Measurements from ENCODE around the gene TUSC2.
A peak's percentile ranks its signal among the peaks of the same experiment; 100 is the strongest.

TUSC2 gene

DNA sequence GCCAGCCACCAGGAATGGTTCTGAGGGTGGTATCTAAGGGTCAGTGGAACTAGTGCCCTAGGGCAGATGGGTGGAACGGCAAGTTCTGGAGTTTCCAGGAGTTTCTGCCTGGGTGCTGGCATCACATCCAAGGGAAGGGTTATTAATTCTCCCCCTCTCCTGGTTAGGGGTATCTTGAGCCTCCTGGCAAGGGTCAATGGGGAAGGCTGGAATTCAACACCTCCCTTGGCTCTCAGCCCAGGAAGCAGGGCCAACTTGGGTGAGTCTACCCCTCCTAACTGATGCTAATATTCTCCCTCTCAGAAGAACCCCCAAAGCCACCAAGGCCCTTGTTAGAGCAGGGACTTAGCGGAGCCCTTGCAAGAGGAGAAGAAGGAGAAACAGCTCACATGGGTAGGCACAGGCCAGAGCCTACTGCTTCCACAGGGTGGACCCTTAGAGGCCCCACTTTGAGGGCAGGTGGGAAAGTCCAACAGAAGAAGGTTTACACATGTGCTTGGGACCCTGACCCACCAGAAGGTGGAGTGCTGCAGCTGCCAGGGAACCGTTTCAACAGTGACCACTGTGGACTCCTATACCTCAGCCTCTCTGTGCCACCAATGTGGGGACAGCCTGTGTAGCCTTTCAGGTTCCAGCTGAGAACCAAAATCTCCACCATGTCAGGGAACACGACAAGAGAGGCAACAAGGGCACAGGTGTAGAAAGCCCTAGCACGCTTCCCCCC is 28.0 kb upstream of the TUSC2 start:
- H3K36me3 ChIP-seq (ENCODE audit: control insufficient read depth in 2 of 2, insufficient read depth in 1 of 2, low read length in 2 of 2), result peaks cover 0 to 61% of the 10 kb centered on the region in 2 experiments; a peak in 1 of 3 replicates
- H3K27ac ChIP-seq (ENCODE audit: extremely low read depth, low read depth, low read length), result no peak overlapping the region
- CTCF ChIA-PET, result no interaction called here
- no peaks in the 10 kb centered on the region for H3K4me1 ChIP-seq (ENCODE audit: control insufficient read depth, insufficient read depth, low read length)
- no peaks in the 10 kb centered on the region for H3K9me3 ChIP-seq (ENCODE audit: control insufficient read depth, insufficient read depth, low read depth, low read length)
- POLR2A ChIA-PET, result interaction anchor here (1.2 to 1.9 kb wide), 2 partner anchors 10 to 19 kb away, joined by 3 to 12 read pairs; partner anchors contain the start of gene ZMYND10
- peak overlapping the region; percentile 82 for H3K4me3 ChIP-seq (ENCODE audit: low read depth, low read length)
- TF ChIP-seq, protein P1, sequence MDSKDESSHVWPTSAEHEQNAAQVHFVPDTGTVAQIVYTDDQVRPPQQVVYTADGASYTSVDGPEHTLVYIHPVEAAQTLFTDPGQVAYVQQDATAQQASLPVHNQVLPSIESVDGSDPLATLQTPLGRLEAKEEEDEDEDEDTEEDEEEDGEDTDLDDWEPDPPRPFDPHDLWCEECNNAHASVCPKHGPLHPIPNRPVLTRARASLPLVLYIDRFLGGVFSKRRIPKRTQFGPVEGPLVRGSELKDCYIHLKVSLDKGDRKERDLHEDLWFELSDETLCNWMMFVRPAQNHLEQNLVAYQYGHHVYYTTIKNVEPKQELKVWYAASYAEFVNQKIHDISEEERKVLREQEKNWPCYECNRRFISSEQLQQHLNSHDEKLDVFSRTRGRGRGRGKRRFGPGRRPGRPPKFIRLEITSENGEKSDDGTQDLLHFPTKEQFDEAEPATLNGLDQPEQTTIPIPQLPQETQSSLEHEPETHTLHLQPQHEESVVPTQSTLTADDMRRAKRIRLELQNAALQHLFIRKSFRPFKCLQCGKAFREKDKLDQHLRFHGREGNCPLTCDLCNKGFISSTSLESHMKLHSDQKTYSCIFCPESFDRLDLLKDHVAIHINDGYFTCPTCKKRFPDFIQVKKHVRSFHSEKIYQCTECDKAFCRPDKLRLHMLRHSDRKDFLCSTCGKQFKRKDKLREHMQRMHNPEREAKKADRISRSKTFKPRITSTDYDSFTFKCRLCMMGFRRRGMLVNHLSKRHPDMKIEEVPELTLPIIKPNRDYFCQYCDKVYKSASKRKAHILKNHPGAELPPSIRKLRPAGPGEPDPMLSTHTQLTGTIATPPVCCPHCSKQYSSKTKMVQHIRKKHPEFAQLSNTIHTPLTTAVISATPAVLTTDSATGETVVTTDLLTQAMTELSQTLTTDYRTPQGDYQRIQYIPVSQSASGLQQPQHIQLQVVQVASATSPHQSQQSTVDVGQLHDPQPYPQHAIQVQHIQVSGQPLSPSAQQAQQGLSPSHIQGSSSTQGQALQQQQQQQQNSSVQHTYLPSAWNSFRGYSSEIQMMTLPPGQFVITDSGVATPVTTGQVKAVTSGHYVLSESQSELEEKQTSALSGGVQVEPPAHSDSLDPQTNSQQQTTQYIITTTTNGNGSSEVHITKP (tag by site-specific recombination; IDR thresholded peaks at IDR 0.05), result peak; percentile 78; the same call in 1 of the 2 replicates
- TF ChIP-seq ZBTB48 (tag by site-specific recombination; IDR thresholded peaks at IDR 0.05), result peak; percentile 46; the same call in 1 of the 2 replicates
- TF ChIP-seq ZNF654 (tag by site-specific recombination; IDR thresholded peaks at IDR 0.05; ENCODE audit: low read depth), result no peak
- TF ChIP-seq GLIS1 (tag by site-specific recombination; IDR thresholded peaks at IDR 0.05), result peak; percentile 60
- TF ChIP-seq CTCF (tag by site-specific recombination; IDR thresholded peaks at IDR 0.05), result peak; percentile 33; the same call in 1 of the 2 replicates

- CTCF ChIA-PET, result interaction anchor here (0.6 kb wide), 1 partner anchor 799 kb away, joined by 3 read pairs; no protein-coding TSS in a partner anchor
- POLR2A ChIA-PET, result interaction anchor here (3.1 kb wide), 1 partner anchor 18 kb away, joined by 23 read pairs; no protein-coding TSS in a partner anchor
- Histone ChIP-seq H3K4me1 (ENCODE audit: control insufficient read depth, insufficient read depth, low read length) (no peaks in the 10 kb centered on the region), H3K9me3 (ENCODE audit: control insufficient read depth, insufficient read depth, low read depth, low read length) (no peaks in the 10 kb centered on the region), H3K27ac (ENCODE audit: extremely low read depth, low read depth, low read length) (no peak overlapping the region), H3K4me3 (ENCODE audit: low read depth, low read length) (no peak overlapping the region), H3K36me3 (ENCODE audit: control insufficient read depth in 2 of 2, insufficient read depth in 1 of 2, low read length in 2 of 2) (peaks cover 0 to 61% of the 10 kb centered on the region in 2 experiments; a peak in 1 of 3 replicates)
- no peak for TF ChIP-seq ZNF184 (tag by site-specific recombination; IDR thresholded peaks at IDR 0.05)
- no peak for TF ChIP-seq ZNF704 (tag by site-specific recombination; IDR thresholded peaks at IDR 0.05)
- no peak for TF ChIP-seq ZNF239 (tag by site-specific recombination; IDR thresholded peaks at IDR 0.05)
- TF ChIP-seq SP2 (tag by site-specific recombination; IDR thresholded peaks at IDR 0.05), result no peak
- no peak for TF ChIP-seq ZNF600 (tag by site-specific recombination; IDR thresholded peaks at IDR 0.05)
- TF ChIP-seq, protein P2, sequence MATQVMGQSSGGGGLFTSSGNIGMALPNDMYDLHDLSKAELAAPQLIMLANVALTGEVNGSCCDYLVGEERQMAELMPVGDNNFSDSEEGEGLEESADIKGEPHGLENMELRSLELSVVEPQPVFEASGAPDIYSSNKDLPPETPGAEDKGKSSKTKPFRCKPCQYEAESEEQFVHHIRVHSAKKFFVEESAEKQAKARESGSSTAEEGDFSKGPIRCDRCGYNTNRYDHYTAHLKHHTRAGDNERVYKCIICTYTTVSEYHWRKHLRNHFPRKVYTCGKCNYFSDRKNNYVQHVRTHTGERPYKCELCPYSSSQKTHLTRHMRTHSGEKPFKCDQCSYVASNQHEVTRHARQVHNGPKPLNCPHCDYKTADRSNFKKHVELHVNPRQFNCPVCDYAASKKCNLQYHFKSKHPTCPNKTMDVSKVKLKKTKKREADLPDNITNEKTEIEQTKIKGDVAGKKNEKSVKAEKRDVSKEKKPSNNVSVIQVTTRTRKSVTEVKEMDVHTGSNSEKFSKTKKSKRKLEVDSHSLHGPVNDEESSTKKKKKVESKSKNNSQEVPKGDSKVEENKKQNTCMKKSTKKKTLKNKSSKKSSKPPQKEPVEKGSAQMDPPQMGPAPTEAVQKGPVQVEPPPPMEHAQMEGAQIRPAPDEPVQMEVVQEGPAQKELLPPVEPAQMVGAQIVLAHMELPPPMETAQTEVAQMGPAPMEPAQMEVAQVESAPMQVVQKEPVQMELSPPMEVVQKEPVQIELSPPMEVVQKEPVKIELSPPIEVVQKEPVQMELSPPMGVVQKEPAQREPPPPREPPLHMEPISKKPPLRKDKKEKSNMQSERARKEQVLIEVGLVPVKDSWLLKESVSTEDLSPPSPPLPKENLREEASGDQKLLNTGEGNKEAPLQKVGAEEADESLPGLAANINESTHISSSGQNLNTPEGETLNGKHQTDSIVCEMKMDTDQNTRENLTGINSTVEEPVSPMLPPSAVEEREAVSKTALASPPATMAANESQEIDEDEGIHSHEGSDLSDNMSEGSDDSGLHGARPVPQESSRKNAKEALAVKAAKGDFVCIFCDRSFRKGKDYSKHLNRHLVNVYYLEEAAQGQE (tag by site-specific recombination; IDR thresholded peaks at IDR 0.05), result no peak
Observed at GRCh38 chr3:50354850-50355249, 26.8 kb upstream of the TUSC2 start.
